Nephron progenitor cell (in vitro differentiated cells): Measurements from ENCODE around the gene EN1.

Source experiments
- DNase-seq: peaks from one replicate; pipeline ENCODE4 v3.0.0; 2021
- H3K27ac Mint-ChIP-seq: 2 replicates; pipeline ENCODE4 v1.8.0; 2021; ENCODE audit warnings: mild to moderate bottlenecking, moderate library complexity, mixed read lengths
- H3K27me3 Mint-ChIP-seq: 2 replicates; pipeline ENCODE4 v1.8.0; 2021; ENCODE audit warnings: mild to moderate bottlenecking, low read depth, mixed read lengths; ENCODE audit not compliant: poor library complexity
- H3K36me3 Mint-ChIP-seq: 2 replicates; pipeline ENCODE4 v1.8.0; 2021; ENCODE audit warnings: low read depth, mixed read lengths
- H3K4me1 Mint-ChIP-seq: 2 replicates; pipeline ENCODE4 v1.8.0; 2021; ENCODE audit warnings: mixed read lengths
- H3K4me3 Mint-ChIP-seq: 2 replicates; pipeline ENCODE4 v1.8.0; 2021; ENCODE audit warnings: mild to moderate bottlenecking, moderate library complexity, mixed read lengths
- H3K9me3 Mint-ChIP-seq: 2 replicates; pipeline ENCODE4 v1.8.0; 2021; ENCODE audit warnings: mild to moderate bottlenecking, moderate library complexity, mixed read lengths
- TF ChIP-seq, protein P1 (sequence below): fragments of 200-600 bp; sonication (generic); IDR thresholded peaks from 2 replicates; pipeline ENCODE4 v1.5.0; 2021; ENCODE audit warnings: antibody characterized with exemption

EN1 gene

DNA sequence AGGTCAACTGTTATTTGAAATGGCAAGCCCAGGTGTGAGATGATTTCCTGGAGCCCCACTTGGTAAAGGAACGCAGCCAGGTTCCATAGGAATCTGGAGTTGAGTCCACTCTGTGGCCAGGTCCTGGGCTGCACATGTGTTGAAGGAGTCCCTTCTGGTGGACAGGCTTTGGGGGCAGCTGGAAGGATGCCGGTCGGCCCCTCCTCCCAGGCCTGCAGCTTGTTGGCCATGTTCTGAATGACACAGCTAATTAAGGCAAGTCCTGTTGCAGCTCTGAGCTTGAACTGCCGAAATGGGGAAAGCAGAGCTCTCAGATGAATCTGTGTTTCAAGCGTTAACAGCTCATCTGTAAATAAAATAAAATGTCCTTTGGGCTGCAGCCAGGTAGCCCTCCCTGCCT lies 23.8 kb downstream of the EN1 start:
- Mint-ChIP-seq H3K27ac (no peak overlapping the region), H3K9me3 (no peaks in the 10 kb centered on the region), H3K4me1 (no peaks in the 10 kb centered on the region), H3K36me3 (no peaks in the 10 kb centered on the region), H3K4me3 (no peak overlapping the region), H3K27me3 (peaks cover 76% of the 10 kb centered on the region)
- TF ChIP-seq, protein P1, sequence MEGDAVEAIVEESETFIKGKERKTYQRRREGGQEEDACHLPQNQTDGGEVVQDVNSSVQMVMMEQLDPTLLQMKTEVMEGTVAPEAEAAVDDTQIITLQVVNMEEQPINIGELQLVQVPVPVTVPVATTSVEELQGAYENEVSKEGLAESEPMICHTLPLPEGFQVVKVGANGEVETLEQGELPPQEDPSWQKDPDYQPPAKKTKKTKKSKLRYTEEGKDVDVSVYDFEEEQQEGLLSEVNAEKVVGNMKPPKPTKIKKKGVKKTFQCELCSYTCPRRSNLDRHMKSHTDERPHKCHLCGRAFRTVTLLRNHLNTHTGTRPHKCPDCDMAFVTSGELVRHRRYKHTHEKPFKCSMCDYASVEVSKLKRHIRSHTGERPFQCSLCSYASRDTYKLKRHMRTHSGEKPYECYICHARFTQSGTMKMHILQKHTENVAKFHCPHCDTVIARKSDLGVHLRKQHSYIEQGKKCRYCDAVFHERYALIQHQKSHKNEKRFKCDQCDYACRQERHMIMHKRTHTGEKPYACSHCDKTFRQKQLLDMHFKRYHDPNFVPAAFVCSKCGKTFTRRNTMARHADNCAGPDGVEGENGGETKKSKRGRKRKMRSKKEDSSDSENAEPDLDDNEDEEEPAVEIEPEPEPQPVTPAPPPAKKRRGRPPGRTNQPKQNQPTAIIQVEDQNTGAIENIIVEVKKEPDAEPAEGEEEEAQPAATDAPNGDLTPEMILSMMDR: no peak
- no peak for DNase-seq

DNA sequence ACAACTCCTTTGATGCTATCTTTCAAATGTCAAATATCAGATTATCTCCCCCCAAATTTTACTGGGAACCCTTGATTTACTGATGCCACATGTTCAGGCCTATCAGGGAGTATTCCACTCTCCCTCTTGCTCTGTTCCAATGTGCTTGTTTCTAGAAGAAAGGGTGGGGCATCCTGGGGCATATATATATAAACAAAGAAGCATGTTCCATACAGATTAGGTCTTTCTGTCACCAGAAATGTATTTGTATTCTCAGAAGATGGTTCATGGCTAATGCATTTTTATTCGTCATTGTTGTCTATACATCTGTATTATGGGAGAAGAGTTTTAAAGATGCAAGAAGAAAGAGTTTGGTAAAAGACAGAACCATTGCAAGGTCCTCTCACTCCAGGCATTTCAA lies 24.9 kb downstream of the EN1 start:
- TF ChIP-seq, protein P1: no peak
- H3K36me3 Mint-ChIP-seq: no peaks in the 10 kb centered on the region
- H3K4me1 Mint-ChIP-seq: no peaks in the 10 kb centered on the region
- peaks cover 74% of the 10 kb centered on the region for H3K27me3 Mint-ChIP-seq
- H3K9me3 Mint-ChIP-seq: no peaks in the 10 kb centered on the region
- H3K27ac Mint-ChIP-seq: no peak overlapping the region
- H3K4me3 Mint-ChIP-seq: no peak overlapping the region
- no peak for DNase-seq

DNA sequence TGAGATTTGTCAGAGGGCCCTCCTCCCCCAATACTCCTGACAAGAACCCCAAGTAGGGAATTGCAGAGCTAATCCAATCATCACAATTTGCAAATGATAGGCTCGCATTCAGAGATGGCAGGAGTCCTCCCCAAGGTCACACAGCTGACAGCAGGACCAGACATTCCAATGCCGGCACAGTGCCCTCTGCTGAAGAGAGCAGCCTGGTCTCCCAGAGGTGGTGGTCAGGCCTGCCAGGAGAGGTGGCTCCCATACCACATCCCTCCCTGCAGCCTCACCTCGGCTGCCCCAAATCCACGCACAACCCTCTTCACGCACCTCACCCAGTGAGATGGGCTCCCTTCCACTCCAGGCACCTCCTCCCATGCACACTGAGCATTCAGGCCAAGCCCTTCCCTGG lies 25.4 kb downstream of the EN1 start:
- H3K36me3 Mint-ChIP-seq: no peaks in the 10 kb centered on the region
- no peaks in the 10 kb centered on the region for H3K4me1 Mint-ChIP-seq
- H3K9me3 Mint-ChIP-seq: no peaks in the 10 kb centered on the region
- H3K4me3 Mint-ChIP-seq: no peak overlapping the region
- TF ChIP-seq, protein P1: no peak
- no peak overlapping the region for H3K27ac Mint-ChIP-seq
- H3K27me3 Mint-ChIP-seq: peaks cover 73% of the 10 kb centered on the region
- DNase-seq: no peak

DNA sequence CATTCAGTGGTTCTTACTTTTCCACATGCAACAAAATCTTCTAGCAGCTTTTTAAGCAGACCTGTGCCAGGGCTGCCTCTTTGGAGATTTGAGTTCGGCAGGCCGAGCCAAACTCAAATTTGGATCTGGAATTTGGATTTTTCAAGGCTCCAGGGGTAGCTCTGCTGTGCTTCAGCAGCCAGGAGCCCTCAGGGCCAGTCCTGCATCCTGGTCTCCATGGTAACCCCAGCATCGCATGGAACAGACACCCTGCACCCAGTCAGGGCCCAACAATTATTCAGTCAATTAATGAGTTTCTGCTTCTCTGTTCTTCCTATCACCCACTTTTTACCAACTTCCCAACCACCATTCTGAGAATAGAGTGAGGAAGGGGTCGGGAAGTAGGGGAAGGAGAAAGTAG lies 30.0 kb downstream of the EN1 start:
- Mint-ChIP-seq H3K36me3 (no peaks in the 10 kb centered on the region), H3K27ac (no peak overlapping the region), H3K4me3 (no peak overlapping the region), H3K4me1 (peaks cover 12% of the 10 kb centered on the region), H3K27me3 (peaks cover 72% of the 10 kb centered on the region), H3K9me3 (no peaks in the 10 kb centered on the region)
- TF ChIP-seq, protein P1: no peak
- DNase-seq: no peak

- H3K4me3 Mint-ChIP-seq: no peak overlapping the region
- no peak overlapping the region for H3K27ac Mint-ChIP-seq
- H3K27me3 Mint-ChIP-seq: peaks cover 72% of the 10 kb centered on the region
- peaks cover 12% of the 10 kb centered on the region for H3K4me1 Mint-ChIP-seq
- no peak for DNase-seq
- TF ChIP-seq, protein P1: no peak
- H3K36me3 Mint-ChIP-seq: no peaks in the 10 kb centered on the region
- H3K9me3 Mint-ChIP-seq: no peaks in the 10 kb centered on the region
Measured at GRCh38 chr2:118816669-118817068, 30.8 kb downstream of the EN1 start.

DNA sequence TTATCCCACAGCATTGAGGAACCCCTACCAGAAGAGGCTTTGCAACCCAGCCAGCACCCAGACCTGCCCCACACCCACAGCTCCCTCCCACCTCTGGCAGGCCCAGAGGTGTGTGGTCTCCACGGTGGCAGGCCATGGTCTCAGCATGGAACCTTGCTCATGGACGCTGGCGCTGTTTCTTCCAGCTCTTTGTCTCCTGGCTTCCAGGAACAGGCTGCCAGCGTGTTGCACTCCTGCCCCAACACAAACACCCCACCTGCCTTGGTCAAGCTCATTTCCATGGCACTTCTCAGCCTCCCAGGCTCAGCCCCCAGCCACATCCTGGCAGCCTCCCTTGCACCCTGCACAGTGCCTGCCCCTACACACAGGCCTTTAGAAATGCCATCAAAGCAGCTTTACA lies 31.7 kb downstream of the EN1 start:
- H3K4me3 Mint-ChIP-seq: no peak overlapping the region
- peaks cover 12% of the 10 kb centered on the region for H3K4me1 Mint-ChIP-seq
- TF ChIP-seq, protein P1: no peak
- no peaks in the 10 kb centered on the region for H3K9me3 Mint-ChIP-seq
- H3K36me3 Mint-ChIP-seq: no peaks in the 10 kb centered on the region
- no peak for DNase-seq
- H3K27ac Mint-ChIP-seq: no peak overlapping the region
- peaks cover 70% of the 10 kb centered on the region for H3K27me3 Mint-ChIP-seq
